ENCODE data around the gene PRAF2. TPM values are rescaled to one million over a fixed set of nuclear protein-coding genes. Genes with fewer than 3 reads are reported as not detected.
A peak's percentile ranks its signal among the peaks of the same experiment; 100 is the strongest.

The PRAF2 gene
- total and polyA plus RNA-seq, 2 donors: 4.1 to 24.6 TPM

GRCh38 chrX:49110417-49110816 lies 36.6 kb upstream of the PRAF2 start:
- Histone ChIP-seq H3K27ac (ENCODE audit: low read depth in 1 of 2, low read length in 1 of 2) (no peak overlapping the region), H3K9me3 (ENCODE audit: control insufficient read depth in 2 of 2, insufficient read depth in 1 of 2, low read length in 1 of 2) (no peaks in the 10 kb centered on the region), H3K36me3 (ENCODE audit: control insufficient read depth in 2 of 2, insufficient read depth in 2 of 2, low read length in 1 of 2) (peaks cover 27 to 43% of the 10 kb centered on the region in 2 donors), H3K27me3 (ENCODE audit: control insufficient read depth in 2 of 2, insufficient read depth in 1 of 2, low read length in 1 of 2) (no peaks in the 10 kb centered on the region), H3K4me1 (ENCODE audit: control insufficient read depth in 2 of 2, insufficient read depth in 2 of 2, low read length in 2 of 2) (no peaks in the 10 kb centered on the region), H3K4me3 (ENCODE audit: low read length in 2 of 2) (no peak overlapping the region)
- no peak for DNase-seq (ENCODE audit: low read depth in 6 of 9, low spot score in 9 of 9)
- WGBS: 96% methylated on average over 3 of the region's 3 CpGs

- H3K27me3 ChIP-seq (ENCODE audit: control insufficient read depth in 2 of 2, insufficient read depth in 1 of 2, low read length in 1 of 2): no peaks in the 10 kb centered on the region
- H3K4me1 ChIP-seq (ENCODE audit: control insufficient read depth in 2 of 2, insufficient read depth in 2 of 2, low read length in 2 of 2): no peaks in the 10 kb centered on the region
- H3K9me3 ChIP-seq (ENCODE audit: control insufficient read depth in 2 of 2, insufficient read depth in 1 of 2, low read length in 1 of 2): no peaks in the 10 kb centered on the region
- H3K36me3 ChIP-seq (ENCODE audit: control insufficient read depth in 2 of 2, insufficient read depth in 2 of 2, low read length in 1 of 2): peaks cover 23 to 35% of the 10 kb centered on the region in 2 donors
- no peak overlapping the region for H3K27ac ChIP-seq (ENCODE audit: low read depth in 1 of 2, low read length in 1 of 2)
- no peak overlapping the region for H3K4me3 ChIP-seq (ENCODE audit: low read length in 2 of 2)
- WGBS: 97% methylated on average over 2 of the region's 2 CpGs
- no peak for DNase-seq (ENCODE audit: low read depth in 6 of 9, low spot score in 9 of 9)
Measured at GRCh38 chrX:49108641-49109040, 34.8 kb upstream of the PRAF2 start.

GRCh38 chrX:49106930-49107329 lies 33.1 kb upstream of the PRAF2 start:
- no peaks in the 10 kb centered on the region for H3K9me3 ChIP-seq (ENCODE audit: control insufficient read depth in 2 of 2, insufficient read depth in 1 of 2, low read length in 1 of 2)
- H3K27me3 ChIP-seq (ENCODE audit: control insufficient read depth in 2 of 2, insufficient read depth in 1 of 2, low read length in 1 of 2): no peaks in the 10 kb centered on the region
- 86% methylated on average over 7 of the region's 7 CpGs for WGBS
- no peak for DNase-seq (ENCODE audit: low read depth in 6 of 9, low spot score in 9 of 9)
- H3K36me3 ChIP-seq (ENCODE audit: control insufficient read depth in 2 of 2, insufficient read depth in 2 of 2, low read length in 1 of 2): peaks cover 9 to 18% of the 10 kb centered on the region in 2 donors
- H3K4me3 ChIP-seq (ENCODE audit: low read length in 2 of 2): no peak overlapping the region
- no peaks in the 10 kb centered on the region for H3K4me1 ChIP-seq (ENCODE audit: control insufficient read depth in 2 of 2, insufficient read depth in 2 of 2, low read length in 2 of 2)
- no peak overlapping the region for H3K27ac ChIP-seq (ENCODE audit: low read depth in 1 of 2, low read length in 1 of 2)

GRCh38 chrX:49106296-49106695 lies 32.5 kb upstream of the PRAF2 start:
- no peak for DNase-seq (ENCODE audit: low read depth in 6 of 9, low spot score in 9 of 9)
- WGBS: 97% methylated on average over 4 of the region's 4 CpGs
- Histone ChIP-seq H3K27ac (ENCODE audit: low read depth in 1 of 2, low read length in 1 of 2) (no peak overlapping the region), H3K4me3 (ENCODE audit: low read length in 2 of 2) (no peak overlapping the region), H3K27me3 (ENCODE audit: control insufficient read depth in 2 of 2, insufficient read depth in 1 of 2, low read length in 1 of 2) (no peaks in the 10 kb centered on the region), H3K9me3 (ENCODE audit: control insufficient read depth in 2 of 2, insufficient read depth in 1 of 2, low read length in 1 of 2) (peaks cover 0 to 2% of the 10 kb centered on the region in 2 donors), H3K36me3 (ENCODE audit: control insufficient read depth in 2 of 2, insufficient read depth in 2 of 2, low read length in 1 of 2) (peaks cover 7 to 16% of the 10 kb centered on the region in 2 donors), H3K4me1 (ENCODE audit: control insufficient read depth in 2 of 2, insufficient read depth in 2 of 2, low read length in 2 of 2) (no peaks in the 10 kb centered on the region)

GRCh38 chrX:49103637-49104036 lies 29.8 kb upstream of the PRAF2 start:
- no peak for DNase-seq (ENCODE audit: low read depth in 6 of 9, low spot score in 9 of 9)
- H3K27me3 ChIP-seq (ENCODE audit: control insufficient read depth in 2 of 2, insufficient read depth in 1 of 2, low read length in 1 of 2): no peaks in the 10 kb centered on the region
- peaks cover 0 to 3% of the 10 kb centered on the region in 2 donors for H3K4me1 ChIP-seq (ENCODE audit: control insufficient read depth in 2 of 2, insufficient read depth in 2 of 2, low read length in 2 of 2)
- WGBS: 89% methylated on average over 3 of the region's 3 CpGs
- peaks cover 0 to 6% of the 10 kb centered on the region in 2 donors for H3K36me3 ChIP-seq (ENCODE audit: control insufficient read depth in 2 of 2, insufficient read depth in 2 of 2, low read length in 1 of 2)
- peaks cover 0 to 10% of the 10 kb centered on the region in 2 donors for H3K9me3 ChIP-seq (ENCODE audit: control insufficient read depth in 2 of 2, insufficient read depth in 1 of 2, low read length in 1 of 2)
- H3K4me3 ChIP-seq (ENCODE audit: low read length in 2 of 2): no peak overlapping the region
- no peak overlapping the region for H3K27ac ChIP-seq (ENCODE audit: low read depth in 1 of 2, low read length in 1 of 2)

- peaks cover 0 to 3% of the 10 kb centered on the region in 2 donors for H3K4me1 ChIP-seq (ENCODE audit: control insufficient read depth in 2 of 2, insufficient read depth in 2 of 2, low read length in 2 of 2)
- H3K27ac ChIP-seq (ENCODE audit: low read depth in 1 of 2, low read length in 1 of 2): no peak overlapping the region
- no peak overlapping the region for H3K4me3 ChIP-seq (ENCODE audit: low read length in 2 of 2)
- H3K9me3 ChIP-seq (ENCODE audit: control insufficient read depth in 2 of 2, insufficient read depth in 1 of 2, low read length in 1 of 2): peaks cover 0 to 10% of the 10 kb centered on the region in 2 donors
- no peak for DNase-seq (ENCODE audit: low read depth in 6 of 9, low spot score in 9 of 9)
- H3K27me3 ChIP-seq (ENCODE audit: control insufficient read depth in 2 of 2, insufficient read depth in 1 of 2, low read length in 1 of 2): no peaks in the 10 kb centered on the region
- H3K36me3 ChIP-seq (ENCODE audit: control insufficient read depth in 2 of 2, insufficient read depth in 2 of 2, low read length in 1 of 2): peaks cover 0 to 6% of the 10 kb centered on the region in 2 donors
- WGBS: 95% methylated on average over 9 of the region's 9 CpGs
Measured at GRCh38 chrX:49102190-49102589, 28.4 kb upstream of the PRAF2 start.

GRCh38 chrX:49101629-49101984 lies 27.8 kb upstream of the PRAF2 start:
- Histone ChIP-seq H3K36me3 (ENCODE audit: control insufficient read depth in 2 of 2, insufficient read depth in 2 of 2, low read length in 1 of 2) (peaks cover 0 to 3% of the 10 kb centered on the region in 2 donors), H3K27me3 (ENCODE audit: control insufficient read depth in 2 of 2, insufficient read depth in 1 of 2, low read length in 1 of 2) (no peaks in the 10 kb centered on the region), H3K4me1 (ENCODE audit: control insufficient read depth in 2 of 2, insufficient read depth in 2 of 2, low read length in 2 of 2) (peaks cover 0 to 3% of the 10 kb centered on the region in 2 donors), H3K4me3 (ENCODE audit: low read length in 2 of 2) (peak overlapping the region; percentile 63 to 70), H3K9me3 (ENCODE audit: control insufficient read depth in 2 of 2, insufficient read depth in 1 of 2, low read length in 1 of 2) (peaks cover 0 to 10% of the 10 kb centered on the region in 2 donors), H3K27ac (ENCODE audit: low read depth in 1 of 2, low read length in 1 of 2) (peak overlapping the region in 1 of 2 donors; percentile 5)
- WGBS: 9% methylated on average over 9 of the region's 9 CpGs
- DNase-seq (ENCODE audit: low read depth in 6 of 9, low spot score in 9 of 9): no peak

GRCh38 chrX:49100704-49101628 lies 27.2 kb upstream of the PRAF2 start:
- peak overlapping the region; percentile 63 to 70 for H3K4me3 ChIP-seq (ENCODE audit: low read length in 2 of 2)
- no peaks in the 10 kb centered on the region for H3K36me3 ChIP-seq (ENCODE audit: control insufficient read depth in 2 of 2, insufficient read depth in 2 of 2, low read length in 1 of 2)
- peak; percentile 67 to 93 (median 82) for DNase-seq (ENCODE audit: low read depth in 6 of 9, low spot score in 9 of 9)
- peaks cover 0 to 3% of the 10 kb centered on the region in 2 donors for H3K4me1 ChIP-seq (ENCODE audit: control insufficient read depth in 2 of 2, insufficient read depth in 2 of 2, low read length in 2 of 2)
- peaks cover 0 to 10% of the 10 kb centered on the region in 2 donors for H3K9me3 ChIP-seq (ENCODE audit: control insufficient read depth in 2 of 2, insufficient read depth in 1 of 2, low read length in 1 of 2)
- H3K27ac ChIP-seq (ENCODE audit: low read depth in 1 of 2, low read length in 1 of 2): peak overlapping the region; percentile 77 to 84
- under 1% methylated on average over 74 of the region's 74 CpGs for WGBS
- no peaks in the 10 kb centered on the region for H3K27me3 ChIP-seq (ENCODE audit: control insufficient read depth in 2 of 2, insufficient read depth in 1 of 2, low read length in 1 of 2)

- 99% methylated on average over 4 of the region's 4 CpGs for WGBS
- Histone ChIP-seq H3K27me3 (ENCODE audit: control insufficient read depth in 2 of 2, insufficient read depth in 1 of 2, low read length in 1 of 2) (no peaks in the 10 kb centered on the region), H3K27ac (ENCODE audit: low read depth in 1 of 2, low read length in 1 of 2) (no peak overlapping the region), H3K36me3 (ENCODE audit: control insufficient read depth in 2 of 2, insufficient read depth in 2 of 2, low read length in 1 of 2) (no peaks in the 10 kb centered on the region), H3K4me3 (ENCODE audit: low read length in 2 of 2) (no peak overlapping the region), H3K4me1 (ENCODE audit: control insufficient read depth in 2 of 2, insufficient read depth in 2 of 2, low read length in 2 of 2) (peaks cover 0 to 3% of the 10 kb centered on the region in 2 donors), H3K9me3 (ENCODE audit: control insufficient read depth in 2 of 2, insufficient read depth in 1 of 2, low read length in 1 of 2) (peaks cover 0 to 9% of the 10 kb centered on the region in 2 donors)
- no peak for DNase-seq (ENCODE audit: low read depth in 6 of 9, low spot score in 9 of 9)
Measured at GRCh38 chrX:49096419-49096818, 22.6 kb upstream of the PRAF2 start.

All from thymus (tissue), 11 donors.